CD4-positive, alpha-beta memory T cell (primary cell): ENCODE results near the gene ZNF474. TPM values are rescaled to one million over a fixed set of nuclear protein-coding genes. Genes with fewer than 3 reads are reported as not detected.

ENCODE experiments used
- CTCF ChIA-PET: fragments of 350-600 bp; sonication (Branson Sonifier 250); formaldehyde crosslinking; loops from one replicate; lab custom pipeline; 2021; ENCODE audit warnings: inconsistent platforms; ENCODE audit not compliant: partially characterized antibody; lab: Charles Lee
- POLR2A ChIA-PET: fragments of 350-600 bp; sonication (Branson Sonifier 250); formaldehyde crosslinking; loops from one replicate; lab custom pipeline; 2021; ENCODE audit not compliant: partially characterized antibody; lab: Charles Lee
- DNase-seq, 5 donors: peaks; one replicate each; pipeline versions ENCODE4 v3.0.0 to v3.0.0-alpha.2; 2020 to 2022; ENCODE audit warnings: mixed read lengths in 1 of 5
- H3K27ac ChIP-seq: one replicate; pipeline ENCODE4 v1.7.0; 2013; ENCODE audit warnings: low read depth, low read length
- H3K27me3 ChIP-seq: 2 replicates; pipeline ENCODE4 v1.7.0; 2013; ENCODE audit warnings: mild to moderate bottlenecking, low read length, moderate library complexity; ENCODE audit not compliant: insufficient read depth
- H3K36me3 ChIP-seq: 2 replicates; pipeline ENCODE4 v1.7.0; 2013; ENCODE audit warnings: mild to moderate bottlenecking, low read length, moderate library complexity; ENCODE audit not compliant: insufficient read depth
- H3K4me1 ChIP-seq: 2 replicates; pipeline ENCODE4 v1.7.0; 2013; ENCODE audit warnings: mild to moderate bottlenecking, low read length, moderate library complexity; ENCODE audit not compliant: insufficient read depth
- H3K4me3 ChIP-seq, 2 donors: one replicate each; pipeline ENCODE4 v1.7.0; 2013; ENCODE audit warnings: low read length in 2 of 2, mild to moderate bottlenecking in 1 of 2
- H3K9me3 ChIP-seq, 2 donors: one replicate each; pipeline ENCODE4 v1.7.0; 2013; ENCODE audit warnings: low read length in 2 of 2, control low read depth in 1 of 2; ENCODE audit not compliant: control insufficient read depth in 1 of 2
- H3K27ac Mint-ChIP-seq, 7 donors: one replicate each; pipeline ENCODE4 v1.8.0; 2020 to 2021; ENCODE audit warnings: mixed read lengths in 7 of 7, mild to moderate bottlenecking in 6 of 7, inconsistent platforms in 3 of 7, moderate library complexity in 3 of 7
- H3K27me3 Mint-ChIP-seq, 2 donors: one replicate each; pipeline ENCODE4 v1.8.0; 2020 to 2021; ENCODE audit warnings: mixed read lengths in 2 of 2
- H3K36me3 Mint-ChIP-seq, 2 donors: one replicate each; pipeline ENCODE4 v1.8.0; 2020 to 2021; ENCODE audit warnings: mixed read lengths in 2 of 2, inconsistent platforms in 1 of 2, mild to moderate bottlenecking in 1 of 2
- H3K4me1 Mint-ChIP-seq, 4 donors: one replicate each; pipeline ENCODE4 v1.8.0; 2020 to 2021; ENCODE audit warnings: mixed read lengths in 4 of 4, mild to moderate bottlenecking in 1 of 4
- H3K4me3 Mint-ChIP-seq, 8 donors: one replicate each; pipeline ENCODE4 v1.8.0; 2020 to 2021; ENCODE audit warnings: mixed read lengths in 8 of 8, mild to moderate bottlenecking in 7 of 8, moderate library complexity in 6 of 8, inconsistent platforms in 3 of 8
- H3K9me3 Mint-ChIP-seq, 8 donors: one replicate each; pipeline ENCODE4 v1.8.0; 2020 to 2021; ENCODE audit warnings: mixed read lengths in 8 of 8, mild to moderate bottlenecking in 5 of 8, inconsistent platforms in 3 of 8, moderate library complexity in 1 of 8
- intact Hi-C: fragments of 100-400 bp; cut with micrococcal nuclease; formaldehyde crosslinking; loops from one replicate; pipeline ENCODE4 v1.15.1; 2023
- polyA plus RNA-seq, 2 donors: library from polyadenylated mRNA; unstranded; fragments of 300-500 nt; fragmentation: Illumina TruSeq; gene quantifications; one replicate each; pipeline ENCODE4 v1.2.3, GENCODE V29; 2021
- total RNA-seq, 2 experiments: library from RNA; stranded (reverse); gene quantifications; one replicate each; pipeline ENCODE4 v1.2.3, GENCODE V29; 2021

ZNF474 gene
- total and polyA plus RNA-seq, 4 experiments from 2014 or later: 0.17 to 0.30 TPM; not detected in 2

DNA sequence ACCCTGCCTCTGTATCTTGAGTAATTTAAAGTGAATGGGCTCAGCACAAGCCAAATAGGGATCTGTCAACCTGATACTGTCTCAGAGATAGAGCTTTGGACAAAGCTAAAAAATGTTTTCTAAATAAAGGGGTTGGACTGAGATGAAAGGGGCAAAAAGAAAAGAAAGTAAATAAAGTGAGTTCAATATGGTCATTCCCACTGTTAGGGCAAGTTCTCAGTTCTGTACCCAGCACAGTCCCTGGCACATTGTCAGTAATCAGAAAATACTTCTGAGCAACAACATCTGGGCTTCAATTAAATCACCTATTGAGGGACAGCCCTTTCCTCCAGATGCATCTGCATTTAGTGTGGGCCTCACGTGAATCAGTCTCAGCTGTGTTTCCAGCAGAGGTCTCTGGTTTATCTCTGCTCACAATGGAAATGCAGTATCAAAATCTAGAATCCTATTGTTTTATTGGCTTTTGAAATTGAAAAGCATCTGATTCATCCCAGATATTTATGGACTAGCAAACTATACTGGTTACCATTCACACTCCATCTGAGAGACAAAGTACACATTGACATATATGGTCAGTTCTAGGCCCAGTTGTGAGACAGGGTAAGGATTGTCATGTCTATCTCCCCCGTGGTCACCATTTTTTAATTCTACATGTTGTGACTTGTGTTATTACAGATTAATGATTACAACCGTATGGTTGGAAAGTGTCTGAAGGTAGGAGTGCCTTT, 35.6 kb downstream of the ZNF474 start:
- no peaks in the 10 kb centered on the region for H3K9me3 ChIP-seq
- H3K9me3 Mint-ChIP-seq: no peaks in the 10 kb centered on the region
- no peaks in the 10 kb centered on the region for H3K27me3 ChIP-seq
- ChIA-PET POLR2A (no interaction called here), CTCF (no interaction called here)
- no peaks in the 10 kb centered on the region for H3K36me3 Mint-ChIP-seq
- no peak overlapping the region for H3K27ac ChIP-seq
- peak overlapping the region in 1 of 7 donors; percentile 14 for H3K27ac Mint-ChIP-seq
- H3K4me3 Mint-ChIP-seq: no peak overlapping the region
- H3K4me1 Mint-ChIP-seq: no peaks in the 10 kb centered on the region
- no peak overlapping the region for H3K4me3 ChIP-seq
- no peaks in the 10 kb centered on the region for H3K4me1 ChIP-seq
- intact Hi-C loops: no loop called here
- H3K27me3 Mint-ChIP-seq: no peaks in the 10 kb centered on the region
- no peaks in the 10 kb centered on the region for H3K36me3 ChIP-seq
- DNase-seq: no peak

DNA sequence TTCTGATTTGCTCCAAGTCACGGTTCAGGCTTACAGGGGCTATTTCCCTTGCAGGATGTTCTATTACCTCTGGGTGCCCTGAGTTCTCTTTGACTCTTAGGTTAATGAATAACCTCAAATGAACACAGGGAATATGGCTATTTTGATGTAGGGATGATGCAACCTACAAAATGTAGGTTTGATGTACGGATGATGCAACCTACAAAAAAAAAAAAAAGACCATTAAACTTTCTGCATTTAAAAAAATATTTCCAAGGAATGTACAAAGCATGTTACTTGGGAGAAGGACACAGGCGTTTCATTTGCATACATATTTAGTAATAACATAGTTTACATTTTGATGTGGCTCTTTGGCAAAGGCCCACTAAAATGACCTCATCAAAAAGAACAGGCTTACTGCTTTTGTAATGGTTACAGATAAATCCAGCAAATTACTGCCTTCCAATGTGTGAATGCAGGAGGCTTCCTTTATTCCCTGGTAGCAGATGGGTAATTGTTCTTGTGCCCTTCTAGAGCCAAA, 36.3 kb downstream of the ZNF474 start:
- Mint-ChIP-seq H3K9me3 (no peaks in the 10 kb centered on the region), H3K4me1 (no peaks in the 10 kb centered on the region), H3K36me3 (no peaks in the 10 kb centered on the region), H3K27me3 (no peaks in the 10 kb centered on the region), H3K4me3 (no peak overlapping the region), H3K27ac (no peak overlapping the region)
- CTCF ChIA-PET: no interaction called here
- H3K27me3 ChIP-seq: no peaks in the 10 kb centered on the region
- intact Hi-C loops: no loop called here
- no peak overlapping the region for H3K4me3 ChIP-seq
- no peaks in the 10 kb centered on the region for H3K36me3 ChIP-seq
- H3K4me1 ChIP-seq: no peaks in the 10 kb centered on the region
- POLR2A ChIA-PET: no interaction called here
- no peaks in the 10 kb centered on the region for H3K9me3 ChIP-seq
- no peak overlapping the region for H3K27ac ChIP-seq
- no peak for DNase-seq

DNA sequence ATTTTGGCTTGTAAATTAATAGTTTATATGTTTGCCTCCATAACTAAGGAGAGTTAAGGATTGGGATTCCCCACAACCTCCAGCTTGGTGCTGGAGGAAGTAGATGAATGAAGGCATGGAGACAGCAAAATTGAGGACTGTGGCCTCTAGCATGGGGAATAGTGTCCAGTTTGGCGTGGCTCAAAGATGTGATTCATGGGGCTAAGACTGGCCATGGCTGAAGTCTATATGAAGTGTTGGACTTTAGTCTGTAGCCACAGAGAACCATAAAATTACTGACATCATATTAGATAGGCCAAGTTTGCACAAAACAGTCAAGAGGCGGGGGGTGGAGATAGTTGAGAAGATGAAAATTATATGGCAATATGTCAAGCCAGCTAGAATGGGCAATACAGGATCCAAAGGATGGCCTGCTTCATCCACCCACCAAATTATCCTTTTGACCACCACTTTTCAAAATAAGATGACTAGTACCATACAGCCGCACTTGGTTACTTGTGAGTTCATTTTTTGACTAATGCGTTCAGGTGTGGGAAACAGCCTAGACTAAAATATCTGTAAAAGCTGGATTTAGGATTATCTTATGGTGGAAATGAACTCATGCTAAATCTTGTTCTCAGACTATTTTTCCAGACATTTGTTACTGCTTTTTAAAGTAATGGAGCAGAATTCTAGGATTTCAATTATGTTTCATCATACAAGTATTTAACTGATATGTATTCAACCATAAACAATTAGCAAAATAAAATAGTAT, 40.2 kb downstream of the ZNF474 start:
- H3K9me3 Mint-ChIP-seq: peaks cover 0 to 2% (median 0%) of the 10 kb centered on the region in 8 donors
- H3K27me3 Mint-ChIP-seq: no peaks in the 10 kb centered on the region
- no peaks in the 10 kb centered on the region for H3K36me3 ChIP-seq
- H3K4me3 Mint-ChIP-seq: no peak overlapping the region
- no peaks in the 10 kb centered on the region for H3K4me1 Mint-ChIP-seq
- ChIA-PET POLR2A (no interaction called here), CTCF (no interaction called here)
- DNase-seq: no peak
- no peaks in the 10 kb centered on the region for H3K36me3 Mint-ChIP-seq
- H3K9me3 ChIP-seq: no peaks in the 10 kb centered on the region
- no peaks in the 10 kb centered on the region for H3K4me1 ChIP-seq
- no peak overlapping the region for H3K4me3 ChIP-seq
- intact Hi-C loops: no loop called here
- H3K27ac Mint-ChIP-seq: no peak overlapping the region
- no peaks in the 10 kb centered on the region for H3K27me3 ChIP-seq
- H3K27ac ChIP-seq: no peak overlapping the region

DNA sequence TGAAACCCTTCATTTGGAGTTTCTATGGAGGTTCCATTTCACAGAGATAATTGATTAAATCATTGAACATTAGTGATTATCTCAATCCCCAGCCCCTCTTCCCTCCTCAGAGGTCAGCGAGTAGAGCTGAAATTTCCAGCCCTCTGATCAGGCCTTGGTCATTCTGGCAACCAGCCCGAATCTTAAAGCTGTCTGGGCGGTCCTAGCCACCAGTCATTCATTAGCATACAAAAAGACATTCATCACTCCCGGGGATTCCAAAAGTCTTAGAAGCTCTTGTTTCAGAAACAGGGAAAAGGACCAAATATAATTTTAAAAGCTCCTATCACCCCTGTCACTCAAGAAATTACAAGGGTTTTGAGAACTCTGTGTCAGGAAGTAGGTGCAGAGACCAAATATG, 41.3 kb downstream of the ZNF474 start:
- Histone ChIP-seq H3K4me3 (no peak overlapping the region), H3K36me3 (no peaks in the 10 kb centered on the region), H3K27me3 (no peaks in the 10 kb centered on the region), H3K27ac (no peak overlapping the region), H3K9me3 (no peaks in the 10 kb centered on the region), H3K4me1 (no peaks in the 10 kb centered on the region)
- no peaks in the 10 kb centered on the region for H3K4me1 Mint-ChIP-seq
- intact Hi-C loops: no loop called here
- ChIA-PET CTCF (no interaction called here), POLR2A (no interaction called here)
- H3K36me3 Mint-ChIP-seq: no peaks in the 10 kb centered on the region
- H3K9me3 Mint-ChIP-seq: peaks cover 0 to 2% (median 0%) of the 10 kb centered on the region in 8 donors
- no peaks in the 10 kb centered on the region for H3K27me3 Mint-ChIP-seq
- H3K4me3 Mint-ChIP-seq: no peak overlapping the region
- H3K27ac Mint-ChIP-seq: no peak overlapping the region
- DNase-seq: no peak

DNA sequence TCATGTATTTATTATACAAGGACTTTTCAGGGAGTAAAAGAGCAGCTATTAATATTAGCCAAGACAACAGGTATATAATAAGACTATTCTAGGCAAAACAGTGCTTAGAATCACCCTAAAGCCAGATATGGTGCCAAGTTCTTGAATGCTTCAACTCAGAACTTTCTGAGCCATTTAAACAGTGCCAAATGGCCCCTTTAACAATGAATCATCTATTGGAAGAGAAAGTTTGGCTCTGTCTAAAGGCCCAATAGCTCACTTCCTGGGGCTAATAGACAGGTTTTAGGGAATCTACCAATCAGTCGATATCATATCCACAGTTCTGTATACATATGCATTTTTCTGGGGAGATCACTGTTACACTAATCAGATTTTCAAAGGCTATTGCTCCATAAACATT, 42.9 kb downstream of the ZNF474 start:
- H3K27ac Mint-ChIP-seq: no peak overlapping the region
- Histone ChIP-seq H3K9me3 (no peaks in the 10 kb centered on the region), H3K4me1 (no peaks in the 10 kb centered on the region), H3K4me3 (no peak overlapping the region), H3K27ac (no peak overlapping the region), H3K27me3 (no peaks in the 10 kb centered on the region), H3K36me3 (no peaks in the 10 kb centered on the region)
- no peaks in the 10 kb centered on the region for H3K27me3 Mint-ChIP-seq
- peaks cover 0 to 4% (median 0%) of the 10 kb centered on the region in 8 donors for H3K9me3 Mint-ChIP-seq
- no peaks in the 10 kb centered on the region for H3K36me3 Mint-ChIP-seq
- no peak for DNase-seq
- intact Hi-C loops: no loop called here
- POLR2A ChIA-PET: no interaction called here
- H3K4me1 Mint-ChIP-seq: no peaks in the 10 kb centered on the region
- H3K4me3 Mint-ChIP-seq: no peak overlapping the region
- CTCF ChIA-PET: no interaction called here

DNA sequence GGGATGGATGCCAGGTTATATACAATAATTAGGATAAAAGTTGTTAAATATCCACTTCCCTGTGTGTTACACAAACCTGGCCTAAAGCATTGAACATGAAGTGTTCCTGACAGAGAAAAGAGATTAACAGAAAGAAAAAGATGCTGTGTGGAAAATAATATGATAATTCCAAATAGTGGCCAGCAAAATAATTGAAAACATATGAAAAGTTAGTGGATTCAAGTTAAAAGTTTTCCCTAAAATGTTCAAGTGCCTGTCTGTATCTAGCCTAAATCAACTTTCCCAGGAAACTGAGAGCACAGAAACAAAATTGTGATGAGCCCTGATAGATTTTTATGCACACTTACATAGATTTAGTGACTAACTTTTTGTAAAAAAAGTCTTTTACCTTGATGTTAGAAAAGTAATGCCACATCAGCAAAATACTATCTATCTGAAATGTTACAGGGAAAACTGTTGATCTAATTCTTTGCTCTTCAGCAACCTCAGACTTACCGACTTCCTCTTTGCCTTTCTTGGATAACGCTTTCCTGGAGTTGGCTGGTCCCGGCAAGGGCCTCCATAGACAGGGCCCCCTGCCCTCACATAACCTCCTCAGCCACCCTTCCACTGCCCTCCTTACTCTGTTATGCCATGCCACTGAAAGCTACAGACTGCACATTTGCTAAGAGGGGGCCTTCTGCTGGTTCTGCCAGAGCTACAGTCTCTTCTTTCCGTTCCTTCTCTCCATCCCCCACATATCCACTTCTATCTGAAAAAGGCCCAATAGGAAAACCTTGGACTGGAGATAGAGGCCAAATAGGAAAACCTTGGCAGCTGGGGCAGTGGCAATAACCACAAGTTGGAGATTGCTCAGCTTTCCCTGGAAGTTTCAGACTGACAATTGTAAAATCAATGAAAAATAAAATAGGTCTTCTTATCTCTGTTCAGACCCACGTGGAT, 44.4 kb downstream of the ZNF474 start:
- peaks cover 0 to 4% (median 0%) of the 10 kb centered on the region in 8 donors for H3K9me3 Mint-ChIP-seq
- POLR2A ChIA-PET: no interaction called here

DNA sequence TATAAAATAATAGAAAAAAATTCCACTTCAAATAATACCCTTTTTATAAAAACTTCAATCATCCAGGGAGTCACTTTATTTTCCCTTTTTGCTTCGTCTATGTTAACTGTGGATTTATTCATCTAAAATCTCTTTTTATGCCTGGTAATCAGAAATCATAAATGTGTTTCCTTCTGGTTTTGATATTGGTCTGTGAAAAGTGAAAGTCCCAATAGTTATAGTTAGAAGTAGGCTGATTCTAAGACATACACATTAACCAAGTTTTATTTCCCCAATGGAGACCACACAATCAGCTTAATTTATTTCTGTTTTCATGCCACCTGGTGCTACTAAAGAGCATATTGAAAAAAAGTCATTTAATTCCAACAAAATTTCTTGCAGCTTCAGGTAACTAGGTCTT, 45.7 kb downstream of the ZNF474 start:
- intact Hi-C loops: no loop called here

More for the DNA sequence above, 44.4 kb downstream of the ZNF474 start:
- Histone ChIP-seq H3K27me3 (no peaks in the 10 kb centered on the region), H3K9me3 (no peaks in the 10 kb centered on the region), H3K4me1 (no peaks in the 10 kb centered on the region), H3K27ac (no peak overlapping the region), H3K36me3 (no peaks in the 10 kb centered on the region), H3K4me3 (no peak overlapping the region)
- no peaks in the 10 kb centered on the region for H3K4me1 Mint-ChIP-seq
- H3K36me3 Mint-ChIP-seq: no peaks in the 10 kb centered on the region
- intact Hi-C loops: no loop called here
- H3K27ac Mint-ChIP-seq: no peak overlapping the region
- no peak for DNase-seq
- H3K4me3 Mint-ChIP-seq: no peak overlapping the region
- CTCF ChIA-PET: no interaction called here
- H3K27me3 Mint-ChIP-seq: peaks cover 0 to 1% of the 10 kb centered on the region in 2 donors

More for the DNA sequence above, 45.7 kb downstream of the ZNF474 start:
- no peak overlapping the region for H3K4me3 ChIP-seq
- no peak overlapping the region for H3K27ac ChIP-seq
- Mint-ChIP-seq H3K27me3 (peaks cover 0 to 1% of the 10 kb centered on the region in 2 donors), H3K4me1 (no peaks in the 10 kb centered on the region), H3K27ac (peak overlapping the region in 1 of 7 donors; percentile 0), H3K36me3 (no peaks in the 10 kb centered on the region), H3K4me3 (no peak overlapping the region), H3K9me3 (peaks cover 0 to 4% (median 0%) of the 10 kb centered on the region in 8 donors)
- ChIA-PET POLR2A (no interaction called here), CTCF (no interaction called here)
- no peaks in the 10 kb centered on the region for H3K9me3 ChIP-seq
- no peaks in the 10 kb centered on the region for H3K27me3 ChIP-seq
- DNase-seq: no peak
- H3K36me3 ChIP-seq: no peaks in the 10 kb centered on the region
- H3K4me1 ChIP-seq: no peaks in the 10 kb centered on the region
